GM18507 (cell line): Measurements from ENCODE around the gene STING1.

ENCODE experiments used
- DNase-seq: peaks from one replicate; pipeline ENCODE4 v3.0.0; 2011; ENCODE audit warnings: low read depth; ENCODE audit not compliant: insufficient read length; ENCODE audit errors: extremely low spot score
- FAIRE-seq: peaks from 2 replicates; lab custom pipeline; 2011; peaks lifted over from hg19 to GRCh38; lab: Jason Lieb, UNC

The STING1 gene

DNA sequence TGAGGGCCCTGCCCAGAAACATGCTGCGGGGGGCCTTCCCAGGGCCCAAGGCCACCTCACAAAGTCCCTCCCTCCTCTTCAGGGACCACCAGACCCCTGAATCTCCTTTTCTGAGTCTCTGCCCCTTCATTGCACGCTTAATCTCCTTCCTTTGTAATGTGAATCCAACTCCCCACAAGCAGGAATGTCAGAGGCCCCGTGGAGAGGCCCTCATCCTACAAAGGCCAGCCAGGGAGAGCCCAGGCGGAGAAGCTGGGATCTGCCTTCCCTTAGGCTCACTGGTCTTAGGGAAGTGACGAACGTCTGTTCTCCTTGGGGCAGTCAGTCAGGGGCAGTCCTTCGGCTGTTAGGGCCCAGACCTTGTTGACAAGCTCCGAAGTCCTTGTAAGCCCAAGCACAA is 9.5 kb downstream of the STING1 start:
- no peak for FAIRE-seq

DNA sequence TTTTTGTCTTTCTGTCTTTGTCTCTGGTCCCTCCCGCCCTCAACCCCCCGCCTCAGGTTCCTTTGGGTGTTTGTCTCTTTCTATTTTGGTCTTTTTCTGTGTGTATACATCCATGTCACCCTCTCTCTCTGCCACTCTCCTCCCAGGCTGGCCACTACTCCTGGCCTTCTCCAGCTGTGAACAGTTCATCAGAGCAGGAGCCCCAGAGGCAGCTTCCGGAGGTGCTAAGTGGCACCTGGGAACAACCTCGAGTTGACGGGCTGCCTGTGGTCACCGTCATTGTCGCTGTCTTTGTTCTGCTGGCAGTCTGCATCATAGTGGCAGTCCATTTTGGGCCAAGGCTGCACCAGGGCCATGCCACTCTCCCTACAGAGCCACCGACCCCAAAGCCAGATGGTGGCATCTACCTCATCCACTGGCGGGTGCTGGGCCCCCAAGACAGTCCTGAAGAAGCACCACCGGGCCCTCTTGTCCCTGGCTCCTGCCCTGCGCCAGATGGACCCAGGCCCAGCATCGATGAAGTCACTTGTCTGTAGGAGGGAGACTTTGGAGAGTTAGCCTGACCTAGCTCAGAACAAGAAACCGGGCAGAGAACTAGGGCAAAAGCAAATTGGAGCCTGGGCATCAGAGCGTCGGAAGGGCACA is 10.1 kb downstream of the STING1 start:
- DNase-seq: no peak
- FAIRE-seq: no peak

More for the DNA sequence above, 9.5 kb downstream of the STING1 start:
- DNase-seq: no peak

DNA sequence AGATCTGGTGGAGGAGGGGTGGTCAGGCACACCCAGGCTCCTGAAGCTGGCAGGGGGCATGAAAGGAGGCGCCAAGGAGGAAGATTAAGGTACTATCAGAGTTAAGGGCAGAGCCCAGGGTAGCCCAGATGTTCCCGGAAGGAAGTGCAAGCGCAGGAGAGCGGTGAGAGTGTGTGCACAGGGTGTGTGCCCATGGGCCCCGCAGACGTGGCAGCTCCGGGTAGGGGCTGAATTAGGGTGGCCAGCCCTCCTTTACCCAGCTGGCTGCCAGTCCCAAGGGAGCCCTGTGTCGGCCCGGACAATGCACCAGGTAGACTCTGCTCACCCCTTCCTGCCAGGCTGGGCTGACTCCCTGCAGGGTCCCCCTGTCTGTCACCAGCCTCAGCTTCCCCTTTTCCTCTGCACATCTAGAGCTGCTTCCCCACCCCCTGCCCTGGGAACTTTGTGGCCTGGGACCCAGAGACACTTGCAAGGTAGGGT is 11.7 kb downstream of the STING1 start, which contains the start of gene SMIM33:
Gene SMIM33 (plus strand): TSS at position 184 of the 480 bp plus-strand sequence. CDS start 118 bp downstream, at position 302.
- no peak for FAIRE-seq
- DNase-seq: no peak

DNA sequence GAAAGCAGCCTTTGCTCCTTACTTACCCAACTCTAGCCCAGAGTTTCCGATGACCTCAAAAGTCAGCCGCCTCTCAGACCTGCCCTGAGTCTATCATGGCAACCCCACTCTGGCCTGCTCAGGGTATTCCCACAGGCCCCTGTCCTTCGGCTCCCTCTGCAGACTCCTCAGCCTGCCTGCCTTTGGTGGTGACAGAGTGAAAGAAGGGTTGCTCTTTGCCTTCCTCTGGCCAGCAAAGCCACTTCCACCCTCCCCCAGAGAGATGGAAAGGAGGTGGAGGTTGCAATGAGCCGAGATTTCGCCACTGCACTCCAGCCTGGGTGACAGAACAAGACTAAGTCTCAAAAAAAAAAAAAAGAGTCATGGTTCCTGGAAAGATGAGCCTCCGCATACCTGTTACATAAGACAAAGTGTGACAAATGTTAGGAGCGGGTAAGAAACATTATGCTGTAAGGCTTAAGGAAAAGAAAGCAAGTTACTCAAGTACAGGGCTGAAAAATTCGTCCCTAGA is 14.1 kb downstream of the STING1 start:
- DNase-seq (no peak), FAIRE-seq (no peak)

DNA sequence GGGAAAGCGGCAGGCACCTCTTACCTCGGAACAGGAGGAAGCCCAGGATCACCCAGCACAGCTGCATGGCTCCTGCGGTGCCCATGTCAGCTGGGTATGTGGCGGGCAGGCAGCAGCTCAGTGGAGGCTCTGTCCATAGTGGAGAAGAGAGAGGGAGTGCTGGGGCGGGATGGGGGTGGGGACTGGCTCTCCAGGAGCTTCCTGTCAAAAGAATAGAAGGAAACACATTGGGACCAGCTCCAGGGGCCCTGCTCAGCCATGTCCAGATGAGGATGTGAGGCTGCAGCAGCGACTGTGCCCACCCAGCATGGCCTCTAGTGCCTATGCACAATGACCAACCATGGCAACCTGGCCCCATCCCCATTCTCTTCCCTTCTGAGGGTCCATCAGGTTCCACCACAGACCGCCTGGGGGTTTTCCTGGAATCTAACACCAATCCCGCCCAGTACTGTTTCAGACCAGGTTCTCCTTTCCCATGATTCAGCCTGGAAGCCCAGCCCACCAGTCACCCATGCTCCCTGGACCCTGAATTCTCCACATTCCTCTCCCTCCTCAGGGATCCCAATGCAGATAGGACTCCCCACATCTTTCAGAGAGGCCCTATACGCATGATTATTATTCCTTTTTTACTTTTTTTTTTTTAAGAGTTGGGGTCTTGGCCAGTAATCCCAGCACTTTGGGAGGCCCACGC is 19.8 kb downstream of the STING1 start, which contains the start of gene ECSCR:
Gene ECSCR (minus strand): TSS at position 158 of the 691 bp plus-strand sequence. CDS start 73 bp downstream, at position 85.
- DNase-seq (no peak), FAIRE-seq (no peak)

DNA sequence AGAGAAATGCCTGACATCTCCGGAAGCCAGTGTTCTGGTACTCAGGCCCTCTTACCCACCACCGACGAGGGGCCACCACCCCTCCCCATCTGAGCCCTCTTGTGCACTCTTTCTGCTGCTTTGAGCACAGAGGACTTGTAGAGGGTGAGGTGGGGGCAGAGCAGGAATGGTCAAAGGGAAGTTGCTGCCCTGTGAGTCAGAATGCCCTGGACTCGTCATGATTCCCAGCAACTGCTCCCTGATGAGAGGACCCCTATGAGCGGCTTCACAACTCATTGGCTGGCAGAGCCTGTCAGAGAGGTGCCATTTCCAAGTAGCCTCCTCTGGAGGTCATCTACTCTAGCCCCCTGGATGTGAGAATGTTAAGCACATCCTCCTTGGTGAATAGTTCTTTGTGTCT is 20.9 kb downstream of the STING1 start:
- FAIRE-seq: no peak
- no peak for DNase-seq

DNA sequence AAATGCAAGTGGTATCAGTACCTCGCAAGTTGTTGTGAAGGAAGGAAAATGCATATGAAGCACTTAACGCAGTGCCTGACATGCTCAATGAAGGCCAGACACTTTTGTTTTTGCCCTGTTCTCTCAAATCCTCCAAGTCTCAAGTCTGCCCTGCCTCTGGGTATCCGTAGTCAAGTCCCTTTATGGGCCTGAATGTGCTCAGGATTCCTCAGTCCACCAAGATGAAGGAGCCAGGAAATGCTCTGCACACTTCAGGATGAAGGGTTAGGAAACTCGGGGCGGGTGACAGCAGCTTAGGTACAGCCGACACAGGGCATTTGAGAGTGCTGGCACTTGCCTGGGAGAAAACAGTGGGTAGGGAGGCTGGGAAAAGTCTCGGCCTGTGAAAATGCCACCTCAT is 21.4 kb downstream of the STING1 start:
- FAIRE-seq (no peak), DNase-seq (no peak)

DNA sequence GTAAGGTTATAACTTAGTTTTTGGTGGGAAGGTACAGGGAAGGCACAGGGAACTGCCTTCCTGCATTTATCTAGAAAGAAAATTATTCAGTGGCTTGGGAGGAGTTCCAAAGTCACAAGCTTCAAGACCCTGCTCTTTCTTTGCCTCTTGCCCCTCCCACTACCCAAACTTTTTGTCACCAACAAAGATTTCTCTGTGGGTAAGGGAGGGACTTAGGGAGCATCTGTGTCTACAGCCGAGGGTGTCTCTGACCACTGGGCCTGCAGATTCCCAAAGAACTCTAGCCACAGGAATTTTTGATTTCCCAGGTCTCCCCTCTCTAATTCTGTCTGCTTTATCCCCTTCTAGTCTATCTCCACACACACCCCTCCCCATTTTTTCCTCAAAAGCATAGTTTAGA is 22.1 kb downstream of the STING1 start:
- no peak for FAIRE-seq

DNA sequence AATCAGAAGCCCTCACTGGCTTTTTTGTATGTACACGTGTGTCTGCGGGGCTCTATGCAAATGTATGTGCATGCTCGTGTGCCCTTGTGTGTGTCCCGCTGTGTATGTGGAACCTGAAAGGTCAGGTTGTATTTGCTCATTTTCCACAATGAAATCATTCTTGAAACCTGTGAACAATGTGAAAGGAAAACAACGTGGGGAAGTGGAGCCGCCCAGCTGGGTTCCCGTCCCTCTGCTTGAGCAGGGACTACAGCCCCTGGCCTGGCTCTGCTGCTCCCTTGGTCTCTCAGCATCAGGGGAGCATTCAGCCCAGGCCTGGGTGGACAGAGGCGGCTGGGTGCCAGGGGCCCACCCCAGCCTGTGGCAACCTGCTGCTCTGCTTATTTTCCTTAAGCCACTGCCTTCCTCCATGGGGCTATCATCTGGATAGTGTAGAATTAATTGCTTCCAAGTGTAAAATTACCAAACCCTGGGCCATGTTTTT is 23.1 kb downstream of the STING1 start:
- DNase-seq (no peak), FAIRE-seq (no peak)

More for the DNA sequence above, 22.1 kb downstream of the STING1 start:
- no peak for DNase-seq

DNA sequence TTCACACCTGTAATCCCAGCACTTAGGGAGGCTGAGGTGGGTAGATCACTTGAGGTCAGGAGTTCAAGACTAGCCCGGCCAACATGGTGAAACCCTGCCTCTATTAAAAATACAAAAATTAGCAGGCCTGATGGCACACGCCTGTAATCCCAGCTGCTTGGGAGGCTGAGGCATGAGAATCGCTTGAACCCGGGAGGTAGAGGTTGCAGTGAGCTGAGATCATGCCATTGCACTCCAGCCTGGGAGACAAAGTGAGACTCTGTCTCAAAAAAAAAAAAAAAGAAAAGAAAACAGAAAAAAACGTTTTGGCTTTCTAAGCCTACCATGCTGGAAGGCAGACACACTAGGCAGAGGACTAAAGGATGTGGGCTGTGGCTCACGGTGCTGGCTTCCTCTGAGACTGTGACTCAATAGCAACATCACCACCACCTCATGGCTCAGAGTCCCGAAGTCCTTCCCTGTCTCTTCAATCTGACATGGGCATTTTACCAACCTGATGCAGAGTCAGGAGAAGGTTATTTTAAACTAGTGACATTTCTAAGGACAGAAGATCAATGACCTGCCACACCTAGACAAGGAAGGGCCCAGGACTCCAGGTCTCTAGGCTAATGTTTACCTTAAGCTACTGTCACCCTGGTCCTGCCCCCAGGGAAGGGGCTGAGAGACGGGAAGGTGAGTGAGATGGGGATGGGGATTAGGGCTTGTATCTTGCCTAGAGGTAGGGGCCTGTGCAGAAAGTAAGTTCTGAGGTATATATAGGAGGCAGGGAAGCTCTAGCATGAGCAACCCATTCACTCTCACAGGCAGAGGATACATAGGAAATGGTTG is 23.8 kb downstream of the STING1 start:
- FAIRE-seq (peak; percentile 83), DNase-seq (no peak)

DNA sequence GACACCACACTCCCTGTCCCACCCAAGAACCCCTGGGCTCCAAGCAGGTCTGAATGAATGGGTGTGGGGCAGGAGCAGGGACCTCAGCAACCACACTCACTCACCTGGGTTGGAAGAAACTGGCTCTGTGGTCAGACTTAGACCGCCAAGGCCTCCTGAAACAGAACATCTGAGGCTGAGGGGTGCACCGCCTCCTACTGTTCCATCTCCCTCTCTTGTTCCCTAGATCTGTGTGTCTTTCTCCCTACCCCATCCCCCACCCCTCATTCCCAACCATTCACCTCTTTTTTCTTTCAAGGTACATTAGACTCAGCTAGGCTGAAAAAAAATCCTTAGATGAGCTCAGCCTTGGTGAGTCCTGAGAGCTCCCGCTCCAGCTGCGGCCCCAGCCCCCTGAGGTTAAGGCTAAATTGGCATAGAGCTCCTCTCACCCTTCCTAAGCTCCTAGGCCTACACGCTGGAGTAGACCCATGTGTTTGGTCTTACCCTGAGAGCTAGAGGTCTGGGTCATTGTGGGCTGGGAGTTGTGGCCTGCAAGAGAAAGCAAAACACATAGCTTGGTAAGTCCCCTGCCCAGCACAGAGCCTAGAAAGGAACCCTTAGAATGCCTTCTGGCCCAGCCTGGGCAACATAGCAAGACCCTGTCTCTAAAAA is 24.8 kb downstream of the STING1 start:
- DNase-seq (no peak), FAIRE-seq (no peak)

DNA sequence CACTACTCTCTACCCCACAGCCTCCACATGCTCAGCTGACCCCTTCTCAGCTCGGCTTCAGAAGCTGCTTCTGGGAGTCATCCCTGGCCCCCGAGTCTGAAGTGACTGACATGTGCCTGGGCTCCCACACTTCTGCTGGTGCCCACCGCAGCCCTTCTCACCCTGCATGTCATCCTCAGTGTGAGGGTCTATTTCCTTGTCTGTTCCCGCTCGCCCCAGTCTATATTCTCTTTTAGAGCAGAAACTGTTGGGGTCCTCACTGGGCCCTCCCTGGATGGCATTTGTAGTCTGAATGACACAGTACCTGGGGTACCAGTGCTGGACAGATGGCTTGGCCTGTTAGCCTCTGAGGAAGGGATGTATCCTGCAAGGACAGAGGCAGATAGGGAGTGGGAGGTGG is 25.3 kb downstream of the STING1 start:
- FAIRE-seq: no peak
- DNase-seq: no peak

DNA sequence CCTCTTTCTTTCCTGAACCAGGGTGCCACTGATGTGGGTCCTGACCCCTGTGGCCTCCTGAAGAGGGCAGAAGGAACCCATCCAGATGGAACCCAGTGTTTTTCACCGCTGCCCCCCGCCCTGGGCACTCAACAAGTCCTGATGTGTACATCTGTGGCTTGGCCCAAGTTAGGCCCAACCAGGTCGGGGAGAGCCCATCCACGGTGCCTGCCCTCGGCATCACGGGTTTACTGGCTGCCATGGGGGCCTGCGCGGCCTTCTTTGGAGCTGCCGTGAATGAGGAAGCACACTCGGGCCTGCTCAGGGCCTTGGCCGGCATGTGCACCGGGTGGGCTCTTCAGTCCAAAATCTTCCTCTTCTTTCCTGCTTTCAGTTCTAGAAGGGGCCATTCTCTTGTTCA is 25.8 kb downstream of the STING1 start:
- no peak for FAIRE-seq

DNA sequence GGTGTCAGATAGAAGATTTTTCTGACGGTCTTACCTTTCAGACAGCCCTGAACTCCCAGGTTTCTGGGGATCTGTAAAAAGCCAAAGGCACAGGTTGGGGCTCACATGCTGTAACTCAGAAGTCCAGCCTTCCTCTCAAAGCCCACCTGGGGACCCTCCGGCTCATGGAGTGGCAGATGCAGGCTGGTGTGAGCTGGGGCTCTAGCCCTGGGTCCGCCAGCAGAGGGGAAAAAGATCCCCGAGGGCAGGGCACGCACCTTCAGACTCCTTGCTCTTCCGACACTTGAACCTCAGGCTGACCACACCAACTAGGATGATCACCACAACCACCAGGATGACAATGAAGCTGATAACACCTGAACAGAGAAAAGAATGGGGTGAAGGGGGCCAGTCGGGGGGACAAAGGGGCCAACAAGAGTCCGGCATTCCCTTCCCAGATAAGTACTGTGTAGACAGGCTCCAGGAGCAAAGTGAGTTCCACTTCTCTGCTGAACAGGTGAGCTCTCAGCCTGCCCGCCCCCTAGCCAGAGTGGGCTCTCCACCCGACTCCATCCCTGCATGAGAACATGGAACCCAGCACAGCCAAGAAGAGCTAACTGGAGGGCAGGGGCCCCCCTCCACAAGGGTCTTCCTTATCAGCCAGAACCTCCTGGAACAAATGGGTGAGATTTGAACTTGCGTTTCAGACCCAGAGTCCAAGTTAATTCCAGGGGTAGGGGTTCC is 27.8 kb downstream of the STING1 start:
- FAIRE-seq (no peak), DNase-seq (no peak)

More for the DNA sequence above, 25.8 kb downstream of the STING1 start:
- no peak for DNase-seq

DNA sequence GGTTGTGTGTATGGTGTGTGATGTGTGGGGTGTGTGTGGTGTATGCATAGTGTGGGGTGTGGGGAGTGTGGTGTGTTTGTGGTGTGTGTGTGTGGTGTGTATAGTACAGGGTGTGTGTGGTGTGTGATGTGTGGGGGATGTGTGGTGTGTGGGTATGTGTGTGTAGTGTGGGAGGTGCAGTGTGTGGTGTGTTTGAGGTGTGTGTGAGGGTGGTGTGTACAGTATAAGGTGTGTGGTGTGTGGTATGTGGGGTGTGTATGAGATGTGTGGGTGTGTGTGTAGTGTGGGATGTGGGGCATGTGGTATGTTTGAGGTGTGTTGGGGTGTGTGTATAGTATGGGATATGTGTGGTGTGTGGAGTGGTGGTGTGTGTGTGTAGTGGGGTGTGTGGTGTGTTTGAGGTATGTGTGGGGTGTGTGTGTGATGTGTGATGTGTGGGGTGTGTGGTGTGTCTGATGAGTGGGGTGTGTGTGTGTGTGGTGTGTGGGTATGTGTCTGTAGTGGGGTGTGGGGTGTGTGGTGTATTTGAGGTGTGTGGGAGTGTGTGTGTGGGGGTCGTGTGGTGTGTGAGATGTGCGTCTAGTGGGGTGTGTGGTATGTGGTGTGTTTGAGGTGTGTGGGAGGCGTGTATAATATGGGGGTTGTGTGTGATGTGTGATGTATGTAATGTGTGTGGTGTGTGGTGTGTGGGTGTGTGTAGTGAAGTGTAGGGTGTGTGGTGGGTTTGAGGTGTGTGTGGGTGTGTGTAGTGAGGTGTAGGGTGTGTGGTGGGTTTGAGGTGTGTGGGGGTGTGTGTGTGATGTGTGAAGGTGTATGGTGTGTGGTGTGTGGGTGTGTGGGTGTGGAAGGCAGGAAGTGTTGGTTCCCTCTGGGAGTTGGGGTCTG is 28.6 kb downstream of the STING1 start:
- DNase-seq (no peak), FAIRE-seq (no peak)

DNA sequence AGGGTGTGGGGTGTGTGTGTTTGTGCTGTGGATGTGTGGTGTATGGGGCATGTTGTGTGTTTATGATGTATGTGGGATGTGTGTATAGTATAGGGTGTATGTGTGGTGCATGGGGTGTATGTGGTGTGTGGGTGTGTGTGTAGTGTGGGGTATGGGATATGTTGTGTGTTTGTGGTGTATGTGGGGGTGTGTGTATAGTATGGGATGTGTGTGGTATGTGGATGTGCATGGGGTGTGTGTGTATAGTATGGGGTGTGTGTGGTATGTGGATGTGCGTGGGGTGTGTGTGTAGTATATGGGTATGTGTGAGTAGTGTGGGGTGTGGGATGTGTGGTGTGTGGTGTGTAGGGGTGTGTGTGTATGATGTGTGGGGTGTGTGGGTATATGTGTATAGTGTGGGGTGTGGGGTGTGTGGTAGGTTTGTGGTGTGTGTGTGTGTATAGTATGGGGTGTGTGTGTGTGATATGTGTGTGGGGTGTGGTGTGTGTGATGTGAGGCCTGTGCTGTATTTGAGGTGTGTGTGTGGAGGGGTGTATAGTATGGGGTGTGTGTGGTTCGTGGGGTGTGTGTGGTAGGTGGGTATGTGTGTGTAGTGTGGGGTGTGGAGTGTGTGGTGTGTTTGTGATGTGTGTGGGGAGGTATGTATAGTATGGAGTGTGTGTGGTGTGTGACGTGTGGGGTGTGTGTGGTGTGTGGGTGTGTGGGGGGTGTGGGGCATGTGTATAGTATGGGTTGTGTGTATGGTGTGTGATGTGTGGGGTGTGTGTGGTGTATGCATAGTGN is 30.5 kb downstream of the STING1 start:
- no peak for FAIRE-seq
- no peak for DNase-seq

DNA sequence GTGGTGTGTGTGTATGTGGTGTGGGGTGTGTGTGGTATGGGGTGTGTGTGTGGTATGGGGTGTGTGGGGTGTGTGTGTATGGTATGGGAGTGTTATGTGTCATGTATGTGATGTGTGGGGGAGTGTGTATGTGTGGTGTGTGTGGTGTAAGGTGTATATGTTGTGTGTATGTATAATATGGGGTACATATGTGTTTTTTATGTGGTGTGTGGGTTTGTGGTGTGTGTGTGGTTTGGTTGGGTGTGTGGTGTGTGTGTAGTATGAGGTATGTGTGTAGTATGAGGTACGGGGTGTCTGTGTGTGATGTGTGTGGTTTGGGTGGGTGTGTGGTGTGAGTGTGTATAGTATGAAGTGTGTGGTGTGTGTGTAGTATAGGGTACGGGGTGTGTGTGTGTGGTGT is 31.4 kb downstream of the STING1 start:
- FAIRE-seq: no peak
- DNase-seq: no peak
